Immature natural killer cell (primary cell): Measurements from ENCODE around the gene MLPH. TPM values are rescaled to one million over a fixed set of nuclear protein-coding genes. Genes with fewer than 3 reads are reported as not detected.

Experiments used
- DNase-seq, 3 donors: peaks; one replicate each; pipeline ENCODE4 v3.0.0; 2022; ENCODE audit warnings: mixed read lengths in 1 of 3
- H3K27ac Mint-ChIP-seq, 6 donors: one replicate each; pipeline ENCODE4 v1.8.0; 2020; ENCODE audit warnings: mixed read lengths in 6 of 6, mild to moderate bottlenecking in 5 of 6, inconsistent platforms in 4 of 6, moderate library complexity in 3 of 6
- H3K27me3 Mint-ChIP-seq, 3 donors: one replicate each; pipeline ENCODE4 v1.8.0; 2020 to 2021; ENCODE audit warnings: low read depth in 3 of 3, mild to moderate bottlenecking in 3 of 3, mixed read lengths in 3 of 3, moderate library complexity in 3 of 3, inconsistent platforms in 1 of 3
- H3K36me3 Mint-ChIP-seq, 3 donors: one replicate each; pipeline ENCODE4 v1.8.0; 2020; ENCODE audit warnings: mixed read lengths in 3 of 3, inconsistent platforms in 2 of 3, mild to moderate bottlenecking in 2 of 3
- H3K4me1 Mint-ChIP-seq, 2 donors: one replicate each; pipeline ENCODE4 v1.8.0; 2020; ENCODE audit warnings: inconsistent platforms in 2 of 2, mild to moderate bottlenecking in 2 of 2, mixed read lengths in 2 of 2, moderate library complexity in 1 of 2
- H3K4me3 Mint-ChIP-seq, 5 donors: one replicate each; pipeline ENCODE4 v1.8.0; 2020; ENCODE audit warnings: mild to moderate bottlenecking in 5 of 5, mixed read lengths in 5 of 5, inconsistent platforms in 3 of 5, moderate library complexity in 3 of 5
- H3K9me3 Mint-ChIP-seq, 6 donors: one replicate each; pipeline ENCODE4 v1.8.0; 2020; ENCODE audit warnings: mild to moderate bottlenecking in 6 of 6, mixed read lengths in 6 of 6, inconsistent platforms in 4 of 6, moderate library complexity in 3 of 6
- polyA plus RNA-seq, 3 donors: library from polyadenylated mRNA; unstranded; fragments of 300-500 nt; fragmentation: Illumina TruSeq; gene quantifications; one replicate each; pipeline ENCODE4 v1.2.3, GENCODE V29; 2021

MLPH gene
- polyA plus RNA-seq, 3 donors from 2014 or later, result not detected

GRCh38 chr2:237478979-237479378 is 8.1 kb upstream of the MLPH start:
- Mint-ChIP-seq H3K4me3 (no peak overlapping the region), H3K36me3 (no peaks in the 10 kb centered on the region), H3K9me3 (peaks cover 0 to 2% (median 0%) of the 10 kb centered on the region in 6 donors), H3K4me1 (peaks cover 7 to 8% of the 10 kb centered on the region in 2 donors), H3K27ac (no peak overlapping the region), H3K27me3 (peaks cover 6 to 13% (median 6%) of the 10 kb centered on the region in 3 donors)
- no peak for DNase-seq

GRCh38 chr2:237479747-237480146 is 7.3 kb upstream of the MLPH start:
- H3K4me1 Mint-ChIP-seq, result peaks cover 6 to 7% of the 10 kb centered on the region in 2 donors
- peaks cover 6 to 13% (median 6%) of the 10 kb centered on the region in 3 donors for H3K27me3 Mint-ChIP-seq
- peaks cover 0 to 2% (median 0%) of the 10 kb centered on the region in 6 donors for H3K9me3 Mint-ChIP-seq
- no peaks in the 10 kb centered on the region for H3K36me3 Mint-ChIP-seq
- no peak overlapping the region for H3K27ac Mint-ChIP-seq
- DNase-seq, result no peak
- H3K4me3 Mint-ChIP-seq, result no peak overlapping the region

- H3K4me3 Mint-ChIP-seq, result no peak overlapping the region
Measured at GRCh38 chr2:237480556-237480955, 6.5 kb upstream of the MLPH start.

GRCh38 chr2:237480988-237481525 is 6.0 kb upstream of the MLPH start:
- Mint-ChIP-seq H3K27me3 (peaks cover 8 to 14% (median 9%) of the 10 kb centered on the region in 3 donors), H3K27ac (no peak overlapping the region), H3K36me3 (no peaks in the 10 kb centered on the region), H3K9me3 (peaks cover 0 to 2% (median 0%) of the 10 kb centered on the region in 6 donors), H3K4me1 (peaks cover under 1 to 3% of the 10 kb centered on the region in 2 donors), H3K4me3 (no peak overlapping the region)
- no peak for DNase-seq

More at GRCh38 chr2:237480556-237480955, 6.5 kb upstream of the MLPH start:
- Mint-ChIP-seq H3K27ac (no peak overlapping the region), H3K4me1 (peaks cover 5 to 7% of the 10 kb centered on the region in 2 donors), H3K9me3 (peaks cover 0 to 2% (median 0%) of the 10 kb centered on the region in 6 donors), H3K36me3 (no peaks in the 10 kb centered on the region), H3K27me3 (peaks cover 6 to 14% (median 9%) of the 10 kb centered on the region in 3 donors)
- no peak for DNase-seq

GRCh38 chr2:237482485-237482884 is 4.6 kb upstream of the MLPH start:
- Mint-ChIP-seq H3K27ac (no peak overlapping the region), H3K27me3 (peaks cover 7 to 14% (median 8%) of the 10 kb centered on the region in 3 donors), H3K9me3 (peaks cover 0 to 2% (median 0%) of the 10 kb centered on the region in 6 donors), H3K4me1 (no peaks in the 10 kb centered on the region), H3K4me3 (no peak overlapping the region), H3K36me3 (no peaks in the 10 kb centered on the region)
- DNase-seq, result no peak

GRCh38 chr2:237483018-237483731 is 3.9 kb upstream of the MLPH start:
- H3K4me3 Mint-ChIP-seq, result no peak overlapping the region
- no peaks in the 10 kb centered on the region for H3K4me1 Mint-ChIP-seq
- H3K27me3 Mint-ChIP-seq, result peaks cover 7 to 15% (median 10%) of the 10 kb centered on the region in 3 donors
- peaks cover 0 to 2% (median 0%) of the 10 kb centered on the region in 6 donors for H3K9me3 Mint-ChIP-seq
- H3K27ac Mint-ChIP-seq, result no peak overlapping the region
- H3K36me3 Mint-ChIP-seq, result no peaks in the 10 kb centered on the region
- no peak for DNase-seq

GRCh38 chr2:237485304-237485703 is 1.7 kb upstream of the MLPH start:
- no peaks in the 10 kb centered on the region for H3K4me1 Mint-ChIP-seq
- DNase-seq, result no peak

GRCh38 chr2:237485844-237486243 is 1.2 kb upstream of the MLPH start:
- Mint-ChIP-seq H3K4me3 (no peak overlapping the region), H3K36me3 (no peaks in the 10 kb centered on the region), H3K27me3 (peaks cover 6 to 26% (median 11%) of the 10 kb centered on the region in 3 donors)

More at GRCh38 chr2:237485304-237485703, 1.7 kb upstream of the MLPH start:
- H3K36me3 Mint-ChIP-seq, result no peaks in the 10 kb centered on the region
- H3K27ac Mint-ChIP-seq, result no peak overlapping the region
- peaks cover 0 to 2% (median 0%) of the 10 kb centered on the region in 6 donors for H3K9me3 Mint-ChIP-seq
- peaks cover 6 to 26% (median 11%) of the 10 kb centered on the region in 3 donors for H3K27me3 Mint-ChIP-seq
- H3K4me3 Mint-ChIP-seq, result no peak overlapping the region

GRCh38 chr2:237486334-237486818 is 675 bp upstream of the MLPH start:
- Mint-ChIP-seq H3K9me3 (peaks cover 0 to 2% (median under 1%) of the 10 kb centered on the region in 6 donors), H3K36me3 (no peaks in the 10 kb centered on the region), H3K27me3 (peaks cover 6 to 25% (median 11%) of the 10 kb centered on the region in 3 donors), H3K4me1 (no peaks in the 10 kb centered on the region), H3K4me3 (no peak overlapping the region), H3K27ac (no peak overlapping the region)
- DNase-seq, result no peak

More at GRCh38 chr2:237485844-237486243, 1.2 kb upstream of the MLPH start:
- no peak for DNase-seq
- Mint-ChIP-seq H3K9me3 (peaks cover 0 to 2% (median 0%) of the 10 kb centered on the region in 6 donors), H3K27ac (no peak overlapping the region), H3K4me1 (no peaks in the 10 kb centered on the region)

- H3K27ac Mint-ChIP-seq, result no peak overlapping the region
- no peaks in the 10 kb centered on the region for H3K36me3 Mint-ChIP-seq
- H3K4me1 Mint-ChIP-seq, result no peaks in the 10 kb centered on the region
- H3K4me3 Mint-ChIP-seq, result no peak overlapping the region
- H3K27me3 Mint-ChIP-seq, result peaks cover 4 to 26% (median 11%) of the 10 kb centered on the region in 3 donors
- H3K9me3 Mint-ChIP-seq, result peaks cover 0 to 10% (median 2%) of the 10 kb centered on the region in 6 donors
- no peak for DNase-seq
Measured at GRCh38 chr2:237487496-237487895, 445 bp downstream of the MLPH start.

GRCh38 chr2:237488295-237488694 is 1.2 kb downstream of the MLPH start:
- H3K27me3 Mint-ChIP-seq, result peaks cover 3 to 23% (median 6%) of the 10 kb centered on the region in 3 donors
- H3K36me3 Mint-ChIP-seq, result no peaks in the 10 kb centered on the region
- H3K4me3 Mint-ChIP-seq, result no peak overlapping the region
- peaks cover 0 to 10% (median 2%) of the 10 kb centered on the region in 6 donors for H3K9me3 Mint-ChIP-seq
- no peak for DNase-seq
- no peaks in the 10 kb centered on the region for H3K4me1 Mint-ChIP-seq
- H3K27ac Mint-ChIP-seq, result no peak overlapping the region

- no peaks in the 10 kb centered on the region for H3K4me1 Mint-ChIP-seq
Measured at GRCh38 chr2:237488901-237489860, 2.1 kb downstream of the MLPH start.

GRCh38 chr2:237490009-237490711 is 3.1 kb downstream of the MLPH start:
- no peak overlapping the region for H3K4me3 Mint-ChIP-seq
- no peaks in the 10 kb centered on the region for H3K4me1 Mint-ChIP-seq
- H3K27ac Mint-ChIP-seq, result no peak overlapping the region
- H3K27me3 Mint-ChIP-seq, result peaks cover 6 to 21% (median 9%) of the 10 kb centered on the region in 3 donors
- no peaks in the 10 kb centered on the region for H3K36me3 Mint-ChIP-seq
- H3K9me3 Mint-ChIP-seq, result peaks cover 0 to 10% (median 2%) of the 10 kb centered on the region in 6 donors
- DNase-seq, result no peak

More at GRCh38 chr2:237488901-237489860, 2.1 kb downstream of the MLPH start:
- no peak overlapping the region for H3K27ac Mint-ChIP-seq
- H3K4me3 Mint-ChIP-seq, result no peak overlapping the region
- peaks cover 0 to 10% (median 2%) of the 10 kb centered on the region in 6 donors for H3K9me3 Mint-ChIP-seq
- peaks cover 4 to 21% (median 7%) of the 10 kb centered on the region in 3 donors for H3K27me3 Mint-ChIP-seq
- DNase-seq, result no peak
- no peaks in the 10 kb centered on the region for H3K36me3 Mint-ChIP-seq
